Stimulated activated naive CD8-positive, alpha-beta T cell treated with anti-CD3 and anti-CD28 coated beads, Interleukin-15, Interleukin-2, amounts not matched to agents 100 U/mL and 50 U/mL, for 24 hours (primary cell): ENCODE data around the gene KIF15.

Experiments used
- ATAC-seq: fragments of 150-1000 bp; cut with Tn5 transposase; one replicate; pipeline ENCODE4 v1.10.0; 2021
- DNase-seq: peaks from one replicate; pipeline ENCODE4 v3.0.0; 2021

The KIF15 gene

GRCh38 chr3:44883213-44883955 is 121.8 kb downstream of the KIF15 start:
- no peak for DNase-seq
- no peak for ATAC-seq

- ATAC-seq (peak; percentile 14), DNase-seq (no peak)
These were observed 122.4 kb downstream of the KIF15 start for GRCh38 chr3:44883999-44884431.

- DNase-seq (no peak), ATAC-seq (peak; percentile 55)
These were observed 124.0 kb downstream of the KIF15 start for GRCh38 chr3:44885618-44886017.

- ATAC-seq: no peak
These were observed 125.0 kb downstream of the KIF15 start for GRCh38 chr3:44886561-44886960.

GRCh38 chr3:44887101-44887500 is 125.5 kb downstream of the KIF15 start:
- no peak for ATAC-seq
- DNase-seq: no peak

More at GRCh38 chr3:44886561-44886960, 125.0 kb downstream of the KIF15 start:
- DNase-seq: no peak

- DNase-seq: no peak
- ATAC-seq: no peak
These were observed 128.7 kb downstream of the KIF15 start for GRCh38 chr3:44890258-44890657.

GRCh38 chr3:44890852-44891251 is 129.3 kb downstream of the KIF15 start:
- ATAC-seq (no peak), DNase-seq (no peak)

- DNase-seq (no peak), ATAC-seq (no peak)
These were observed 131.1 kb downstream of the KIF15 start for GRCh38 chr3:44892689-44893088.

GRCh38 chr3:44893097-44893496 is 131.5 kb downstream of the KIF15 start:
- ATAC-seq: no peak
- DNase-seq: no peak

GRCh38 chr3:44894485-44894884 is 132.9 kb downstream of the KIF15 start:
- no peak for DNase-seq
- no peak for ATAC-seq

GRCh38 chr3:44896440-44896839 is 134.8 kb downstream of the KIF15 start:
- ATAC-seq (no peak), DNase-seq (no peak)

- ATAC-seq (peak; percentile 40), DNase-seq (no peak)
These were observed 138.2 kb downstream of the KIF15 start for GRCh38 chr3:44899683-44900367.

GRCh38 chr3:44902628-44903027 is 141.0 kb downstream of the KIF15 start:
- no peak for DNase-seq
- ATAC-seq: no peak
